ENCODE data around the gene MITF.

MITF gene

DNA sequence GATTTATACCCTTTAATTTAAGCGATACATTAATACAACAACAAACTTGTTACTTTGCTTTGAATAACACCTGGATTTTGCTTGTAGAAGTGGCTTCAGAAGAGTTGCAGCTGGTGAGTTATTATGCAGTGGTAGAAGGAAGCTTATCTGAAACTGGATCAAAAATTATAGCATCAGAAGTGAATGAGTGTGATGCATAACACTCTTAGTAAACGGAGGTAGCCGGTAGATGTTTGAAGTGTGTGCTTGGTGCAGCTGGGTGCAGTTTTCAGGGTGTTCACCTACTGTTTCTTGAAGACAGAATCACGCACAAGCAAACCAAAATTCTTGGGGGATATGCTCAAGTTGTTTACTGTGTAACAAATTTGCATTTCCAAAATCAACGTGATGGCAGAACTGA lies 103.1 kb downstream of the MITF start:
- DNase-seq = no peak

GRCh38 chr3:69842789-69843188 lies 103.5 kb downstream of the MITF start:
- no peak for DNase-seq

DNA sequence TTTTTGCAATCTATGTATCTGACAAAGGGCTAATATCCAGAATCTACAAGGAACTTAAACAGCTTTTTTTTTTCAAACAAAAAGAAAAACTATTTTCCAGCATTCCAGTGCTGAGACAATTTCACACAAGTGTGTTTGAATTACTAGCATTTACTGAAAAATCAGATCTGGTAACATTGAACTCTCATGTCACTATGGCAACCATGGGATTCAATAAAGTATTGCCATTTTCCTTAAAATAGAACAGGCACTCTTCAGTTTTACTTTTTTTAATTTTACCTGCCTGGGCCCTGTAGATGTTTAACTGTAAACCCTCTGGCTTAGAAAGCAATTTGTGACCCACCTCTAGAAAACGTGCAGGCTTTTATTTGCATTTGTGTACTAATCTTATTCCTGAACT lies 105.4 kb downstream of the MITF start:
- no peak for DNase-seq

GRCh38 chr3:69847303-69847702 lies 108.0 kb downstream of the MITF start:
- DNase-seq = no peak

DNA sequence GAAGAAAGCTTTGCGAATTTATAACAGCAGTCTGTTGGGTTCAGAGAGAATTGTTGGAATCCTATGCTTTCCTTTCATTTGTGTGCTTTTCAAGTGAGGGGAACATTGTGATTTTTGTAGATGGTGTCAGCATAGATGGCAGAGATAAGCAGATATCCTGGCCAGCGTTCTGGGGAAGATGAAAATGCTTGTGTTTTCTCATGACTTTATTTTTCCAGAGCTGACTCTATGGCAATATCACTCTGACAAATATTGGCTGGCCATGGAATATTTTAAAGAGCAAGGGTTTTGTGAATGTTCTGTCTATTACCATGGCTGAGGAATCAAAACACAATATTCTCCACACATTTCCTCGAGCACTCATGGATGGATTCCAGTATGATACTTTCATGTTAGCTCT lies 108.8 kb downstream of the MITF start:
- no peak for DNase-seq

GRCh38 chr3:69850849-69851248 lies 111.6 kb downstream of the MITF start:
- DNase-seq = no peak

DNA sequence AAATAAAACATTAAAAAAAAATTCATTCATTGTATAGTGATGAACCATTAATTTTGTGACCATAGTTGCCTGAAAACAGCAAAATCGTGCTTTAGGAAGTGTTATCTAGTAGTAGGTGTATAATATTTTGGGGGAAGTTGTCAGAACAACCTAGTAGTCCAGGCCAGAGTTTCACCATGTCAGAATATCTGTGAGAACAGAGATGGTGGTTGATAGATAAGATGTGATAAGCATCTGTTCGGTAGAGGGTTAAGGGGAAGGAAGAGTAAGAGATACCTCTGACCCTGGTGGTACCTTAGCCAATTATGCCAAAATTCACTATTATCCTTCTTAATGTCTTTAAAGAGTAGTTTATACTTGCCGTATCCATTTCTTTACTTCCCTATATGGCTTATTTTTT lies 113.8 kb downstream of the MITF start:
- no peak for DNase-seq

DNA sequence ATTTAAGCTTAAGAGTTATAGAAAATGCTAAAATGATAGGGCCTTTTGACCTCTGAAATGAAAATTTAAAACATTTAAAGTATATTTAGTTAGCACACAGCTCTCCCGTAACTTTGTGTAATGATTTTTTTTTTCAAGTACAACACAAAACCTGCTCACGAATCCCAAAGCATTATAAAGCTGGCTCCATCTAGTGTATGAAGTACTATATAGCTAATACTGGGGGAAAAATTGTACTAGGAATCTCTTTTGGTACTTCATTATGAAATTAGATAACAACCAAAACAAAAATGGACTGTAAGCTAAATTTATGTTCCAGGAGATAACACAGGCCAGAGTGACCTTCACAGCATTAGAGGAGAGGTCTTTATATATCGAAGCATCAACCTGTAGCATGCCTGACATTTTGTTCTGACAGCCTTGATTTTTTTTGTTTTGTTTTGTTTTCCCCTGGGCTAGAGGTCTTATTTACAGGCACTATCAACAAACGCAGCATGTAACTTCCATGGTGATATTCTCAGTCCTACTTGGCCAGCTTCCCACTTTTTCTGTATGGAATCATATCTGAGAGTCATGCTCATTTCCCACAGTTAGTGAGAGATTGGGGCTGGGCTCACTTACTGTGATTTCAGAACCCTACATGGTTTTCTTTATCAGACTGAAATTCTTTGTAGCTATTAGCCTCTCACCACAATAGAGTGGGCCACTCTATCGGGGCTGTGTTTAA lies 116.3 kb downstream of the MITF start:
- no peak for DNase-seq

- no peak for DNase-seq
Measured at GRCh38 chr3:69856965-69857705, 117.9 kb downstream of the MITF start.

- DNase-seq = no peak
Measured at GRCh38 chr3:69861556-69861955, 122.3 kb downstream of the MITF start.

- no peak for DNase-seq
Measured at GRCh38 chr3:69864141-69864540, 124.9 kb downstream of the MITF start.

GRCh38 chr3:69864766-69865165 lies 125.5 kb downstream of the MITF start:
- DNase-seq = no peak

GRCh38 chr3:69865925-69866679 lies 126.8 kb downstream of the MITF start:
- no peak for DNase-seq

- no peak for DNase-seq
Measured at GRCh38 chr3:69866988-69867720, 127.9 kb downstream of the MITF start.

DNA sequence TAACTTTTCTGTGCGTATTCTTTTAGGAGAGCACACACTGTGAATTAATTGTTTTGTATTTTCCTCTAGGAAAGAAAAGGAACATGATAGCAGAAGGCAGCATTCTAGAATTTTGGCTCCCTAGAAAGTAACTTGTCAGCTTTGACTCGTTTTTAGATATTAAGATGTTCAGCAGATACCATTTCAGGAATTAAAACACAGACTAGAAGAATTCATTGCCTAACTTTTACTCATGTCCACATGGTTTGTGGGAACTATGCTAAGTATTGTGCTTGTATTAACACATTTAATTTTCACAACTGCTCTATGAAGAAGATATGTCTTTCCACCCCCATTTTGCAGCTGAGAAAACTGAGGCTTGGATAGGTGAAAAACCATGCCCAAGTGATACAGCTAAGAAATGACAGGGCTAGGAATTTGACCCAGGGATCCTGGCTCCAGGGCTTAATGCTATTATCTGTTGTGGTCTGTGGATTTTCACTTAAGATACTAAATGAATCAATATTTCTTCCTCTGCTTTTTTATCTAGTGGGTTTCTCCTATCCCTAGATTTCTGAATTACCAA lies 128.8 kb downstream of the MITF start:
- no peak for DNase-seq

GRCh38 chr3:69868841-69869420 lies 129.7 kb downstream of the MITF start:
- DNase-seq = no peak

GRCh38 chr3:69869643-69870042 lies 130.4 kb downstream of the MITF start:
- no peak for DNase-seq

- no peak for DNase-seq
Measured at GRCh38 chr3:69871251-69871650, 132.0 kb downstream of the MITF start.

DNA sequence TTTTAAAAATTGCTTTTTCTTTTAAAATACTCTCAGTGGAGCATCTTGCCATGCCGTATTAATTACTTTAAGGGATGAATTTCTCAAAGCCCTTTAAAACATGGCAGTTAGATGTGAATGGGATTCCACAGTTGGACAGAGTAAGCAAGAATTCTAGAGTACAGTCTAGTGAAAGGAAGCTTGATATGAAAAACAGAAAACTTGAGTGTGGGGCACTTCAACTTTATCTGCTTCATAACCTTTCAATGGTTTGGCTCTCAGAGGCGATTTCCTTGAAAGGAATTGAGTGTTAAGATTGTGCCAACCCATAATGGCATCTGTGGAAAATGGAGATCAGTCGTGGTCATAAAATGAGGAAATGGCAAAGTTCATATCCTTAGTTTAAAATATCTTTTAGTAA lies 132.6 kb downstream of the MITF start:
- no peak for DNase-seq

DNA sequence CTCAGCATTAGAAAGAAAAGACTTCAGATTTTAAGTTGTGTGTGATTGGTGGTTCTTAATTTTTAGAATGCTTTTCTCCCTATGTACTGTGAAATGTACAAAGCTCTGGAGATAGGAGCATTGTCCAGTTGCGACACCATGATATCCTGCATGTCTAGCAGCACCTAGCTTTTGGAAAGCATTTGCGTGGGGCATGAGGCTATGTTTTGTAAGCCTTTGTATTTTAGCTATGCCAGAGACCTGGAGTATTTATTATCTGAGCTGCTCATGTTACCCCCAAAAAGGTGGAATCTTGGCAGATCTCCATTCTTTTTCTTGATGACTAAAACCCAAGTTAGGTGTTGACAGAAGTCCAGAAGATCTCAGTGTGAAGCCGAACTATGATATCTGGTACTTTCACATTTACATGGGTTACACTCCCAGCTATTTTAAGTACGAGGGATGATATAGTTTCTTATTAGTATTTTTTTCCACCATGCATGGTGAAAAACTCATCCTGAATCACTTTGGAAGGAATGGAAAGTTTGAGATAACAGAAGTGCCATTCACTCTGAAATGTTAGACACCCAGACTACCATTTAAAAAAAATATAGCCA lies 133.6 kb downstream of the MITF start:
- DNase-seq = no peak

DNA sequence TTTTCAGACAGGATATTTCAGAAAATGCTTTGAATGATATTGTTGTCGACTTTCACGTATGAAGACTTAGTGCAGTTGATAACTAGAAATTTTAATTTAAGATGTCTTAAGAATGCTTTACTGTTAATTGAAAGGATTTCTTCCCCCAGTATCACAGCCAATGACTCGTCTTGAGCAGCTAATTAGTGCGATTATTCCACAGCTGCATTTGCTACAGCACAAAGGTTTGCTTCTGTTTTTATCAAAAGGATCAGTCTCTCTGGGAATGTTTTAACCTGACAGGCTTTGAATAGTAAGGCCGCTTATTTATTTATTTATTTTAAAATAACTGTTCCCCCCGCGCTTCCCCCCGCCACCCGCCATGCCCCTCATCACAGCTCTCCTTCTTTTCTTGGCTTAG lies 136.8 kb downstream of the MITF start:
- DNase-seq = no peak

- DNase-seq = no peak
Measured at GRCh38 chr3:69878254-69878653, 139.0 kb downstream of the MITF start.

Measured in activated naive CD4-positive, alpha-beta T cell treated with anti-CD3 and anti-CD28 coated beads, Interleukin-2, amount 50 U/mL, for 16 hours (primary cell).